ENCODE results near the gene FAM163A.

DNA sequence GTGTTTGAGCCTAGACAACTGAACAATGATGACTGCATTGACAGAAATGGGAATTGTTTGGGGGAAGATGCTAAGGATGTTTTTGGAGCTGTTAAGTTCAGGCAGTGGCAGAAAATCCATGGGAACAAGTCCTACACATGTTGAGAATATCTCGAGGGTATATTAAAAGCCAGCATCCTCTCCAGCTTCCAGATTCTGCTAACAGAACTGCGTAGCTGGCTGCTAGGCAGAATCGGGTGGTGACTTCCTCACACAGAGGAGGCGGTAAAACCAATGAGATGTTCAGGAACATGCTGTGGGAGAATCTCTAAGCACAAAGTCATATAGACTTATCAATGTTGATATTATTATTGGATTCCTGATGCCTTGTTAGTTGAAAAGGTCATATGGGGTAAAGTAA is 14.8 kb downstream of the FAM163A start:
- no peak for TF ChIP-seq GATA2 (IDR thresholded peaks at IDR 0.05; ENCODE audit: low read depth, low read length)
- TF ChIP-seq GATA3 (IDR thresholded peaks at IDR 0.05; ENCODE audit: low read depth, low read length): no peak

All from SH-SY5Y (cell line).